GM04503 (cell line): ENCODE data around the gene MMP21.
A peak's percentile ranks its signal among the peaks of the same experiment; 100 is the strongest.

ENCODE experiments used
- DNase-seq: peaks from one replicate; pipeline ENCODE4 v3.0.0-alpha.2; 2012; ENCODE audit warnings: low read depth

The MMP21 gene, protein sequence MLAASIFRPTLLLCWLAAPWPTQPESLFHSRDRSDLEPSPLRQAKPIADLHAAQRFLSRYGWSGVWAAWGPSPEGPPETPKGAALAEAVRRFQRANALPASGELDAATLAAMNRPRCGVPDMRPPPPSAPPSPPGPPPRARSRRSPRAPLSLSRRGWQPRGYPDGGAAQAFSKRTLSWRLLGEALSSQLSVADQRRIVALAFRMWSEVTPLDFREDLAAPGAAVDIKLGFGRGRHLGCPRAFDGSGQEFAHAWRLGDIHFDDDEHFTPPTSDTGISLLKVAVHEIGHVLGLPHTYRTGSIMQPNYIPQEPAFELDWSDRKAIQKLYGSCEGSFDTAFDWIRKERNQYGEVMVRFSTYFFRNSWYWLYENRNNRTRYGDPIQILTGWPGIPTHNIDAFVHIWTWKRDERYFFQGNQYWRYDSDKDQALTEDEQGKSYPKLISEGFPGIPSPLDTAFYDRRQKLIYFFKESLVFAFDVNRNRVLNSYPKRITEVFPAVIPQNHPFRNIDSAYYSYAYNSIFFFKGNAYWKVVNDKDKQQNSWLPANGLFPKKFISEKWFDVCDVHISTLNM

DNA sequence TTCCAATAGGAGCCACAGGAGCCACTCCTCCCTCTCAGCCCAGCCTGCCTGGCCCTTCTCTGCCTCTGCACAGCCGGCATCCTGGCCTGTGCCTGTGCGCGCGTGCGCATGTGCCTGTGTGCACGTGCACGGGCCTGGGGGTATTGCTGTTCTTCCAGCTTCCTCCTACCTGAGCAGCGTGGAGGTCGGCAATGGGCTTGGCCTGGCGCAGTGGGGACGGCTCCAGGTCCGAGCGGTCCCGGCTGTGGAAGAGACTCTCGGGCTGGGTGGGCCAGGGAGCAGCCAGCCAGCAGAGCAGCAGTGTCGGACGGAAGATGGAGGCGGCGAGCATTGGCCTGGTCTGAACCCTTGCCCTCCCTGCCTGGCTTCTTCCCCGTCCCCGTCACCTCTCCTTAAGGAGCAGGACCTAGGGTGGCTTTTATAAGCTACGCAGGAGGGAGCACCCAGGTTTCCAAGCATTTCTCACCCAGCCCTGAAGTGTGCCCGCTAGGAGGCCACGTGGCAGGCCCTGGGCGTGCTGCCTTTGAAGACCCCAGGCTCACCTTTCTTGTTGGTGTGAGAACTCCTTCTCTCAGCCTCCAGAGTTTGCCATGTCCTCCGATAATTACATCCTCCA, at the start of gene MMP21:
Gene MMP21, minus strand, starts transcription at position 331 of the 616 bp plus-strand sequence. Its CDS starts 0 bp downstream, at position 331.
- DNase-seq, result no peak

DNA sequence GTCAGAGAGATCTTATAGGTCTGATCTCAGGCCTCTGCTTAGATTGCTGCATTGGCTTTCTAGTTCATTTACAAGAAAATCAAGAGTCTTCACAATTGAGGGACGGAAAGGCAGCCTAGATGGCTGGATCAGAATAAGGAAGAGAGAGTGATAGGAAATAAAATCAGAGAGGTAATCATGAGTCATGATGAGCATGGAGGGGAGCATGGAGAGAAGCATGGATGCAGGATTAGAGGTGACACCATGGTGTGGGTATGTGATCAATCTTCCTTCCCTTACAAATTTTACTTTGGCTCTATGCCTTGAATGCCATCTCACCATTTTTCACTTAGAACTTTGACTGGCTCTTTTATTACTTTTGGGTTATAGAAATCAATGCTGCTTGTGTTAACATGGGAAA, 49.1 kb upstream of the MMP21 start:
- no peak for DNase-seq

GRCh38 chr10:125823663-125824251, 48.1 kb upstream of the MMP21 start:
- DNase-seq, result no peak

- peak; percentile 39 for DNase-seq
These were observed 47.4 kb upstream of the MMP21 start, which contains the start of the genes BCCIP and UROS for GRCh38 chr10:125822878-125823662. TSS of gene BCCIP (plus strand) at chr10:125823546. CDS start at chr10:125823558, 12 bp downstream. TSS of gene UROS (minus strand) at chr10:125823258. CDS start at chr10:125816499, 6,759 bp downstream.

DNA sequence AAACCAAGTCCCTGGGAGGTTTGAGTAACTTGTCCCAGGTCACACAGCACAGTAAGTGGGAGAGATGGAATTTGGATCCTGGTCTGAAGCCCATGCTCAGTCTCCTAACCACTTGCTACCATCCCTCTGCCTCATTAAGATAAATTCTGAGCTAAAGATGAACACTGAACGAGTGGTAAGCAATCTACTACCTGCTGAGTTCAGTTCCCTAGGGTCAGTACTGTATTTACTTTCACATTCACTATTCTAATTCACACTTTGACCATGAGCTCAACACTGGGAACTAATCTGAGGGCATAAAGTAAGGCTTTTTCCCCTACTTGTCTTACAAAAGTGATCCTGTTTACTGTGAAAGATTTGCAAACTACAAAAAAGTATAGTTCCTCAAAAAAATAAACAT, 45.1 kb upstream of the MMP21 start:
- DNase-seq, result no peak

DNA sequence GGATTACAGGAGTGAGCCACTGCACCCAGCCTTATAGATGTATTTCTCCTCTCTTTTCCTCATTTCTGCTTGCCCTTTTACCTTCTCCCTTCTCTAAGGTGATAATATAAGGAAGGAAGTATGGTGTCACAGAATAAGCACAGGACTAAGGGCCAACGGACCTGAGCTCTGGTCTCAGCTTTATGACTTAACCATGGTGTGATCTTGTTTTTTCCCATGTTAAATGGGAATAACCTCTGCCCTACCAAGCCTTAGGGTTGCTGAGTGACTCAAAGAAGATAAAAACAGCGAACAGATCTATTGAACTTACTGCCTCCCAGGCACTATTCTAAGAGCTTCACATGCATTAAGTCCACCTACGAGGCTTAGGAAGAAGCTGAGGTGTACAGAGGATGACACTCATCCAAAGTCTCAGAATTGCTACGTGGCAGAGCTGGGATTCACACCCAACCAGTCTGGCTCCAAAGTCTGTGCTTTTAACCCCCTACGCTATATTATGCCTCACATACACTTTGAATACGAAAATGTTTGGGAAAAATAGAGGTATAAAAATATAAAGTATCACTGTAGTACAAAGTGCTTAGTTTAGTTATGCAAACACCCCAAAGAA, 41.8 kb upstream of the MMP21 start:
- DNase-seq, result no peak

- no peak for DNase-seq
These were observed 40.9 kb upstream of the MMP21 start for GRCh38 chr10:125816548-125816947.

DNA sequence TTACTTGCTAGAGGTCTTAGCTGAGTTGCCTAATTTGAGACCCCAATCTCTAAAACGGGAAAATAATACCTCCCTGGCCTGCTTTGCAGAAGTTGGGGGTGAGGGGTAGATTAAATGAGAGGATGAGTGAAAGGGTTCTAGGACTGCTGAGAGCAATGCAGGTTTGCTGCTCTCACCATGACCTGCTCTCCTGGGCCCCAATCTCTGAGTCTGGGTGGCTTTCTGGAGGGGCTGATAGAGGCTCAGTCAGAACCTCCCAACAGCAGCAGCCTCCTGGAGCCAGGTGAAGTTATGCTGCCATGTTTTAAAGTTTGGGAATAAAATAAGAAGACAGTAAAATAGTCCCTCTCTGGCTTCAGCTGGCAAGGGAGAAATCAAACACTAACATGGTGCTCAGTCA, 40.1 kb upstream of the MMP21 start:
- DNase-seq, result no peak

DNA sequence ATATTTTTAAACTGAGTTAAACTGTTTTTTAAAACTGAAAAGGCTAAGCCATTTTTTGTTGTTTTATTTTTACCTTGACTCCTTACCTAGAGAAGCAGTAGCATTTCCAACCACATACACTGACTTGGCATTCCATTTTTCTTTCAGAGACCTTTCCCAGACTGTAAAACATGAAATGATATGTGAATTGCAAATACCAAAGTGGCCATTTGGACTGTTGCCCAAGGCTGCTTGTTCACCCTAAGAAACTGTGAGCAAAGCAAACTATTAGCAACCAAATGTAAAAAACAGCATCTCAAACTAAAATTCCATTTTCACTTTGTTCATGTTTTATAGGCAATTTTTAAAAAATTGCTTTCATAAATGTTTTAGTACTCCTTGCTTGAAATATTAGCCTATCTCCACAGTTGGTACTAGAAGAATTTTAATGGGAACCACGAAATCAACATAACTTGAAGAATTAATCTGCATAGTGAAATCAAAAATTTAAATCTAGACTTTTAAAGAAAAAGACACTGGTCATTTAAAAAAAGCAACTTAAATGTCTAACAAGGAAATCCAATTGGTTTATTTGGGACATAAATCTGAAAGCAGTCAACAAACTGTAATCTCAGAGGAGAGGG, 36.6 kb upstream of the MMP21 start:
- DNase-seq, result peak; percentile 49

- peak; percentile 45 for DNase-seq
These were observed 35.6 kb upstream of the MMP21 start for GRCh38 chr10:125811251-125811650.

DNA sequence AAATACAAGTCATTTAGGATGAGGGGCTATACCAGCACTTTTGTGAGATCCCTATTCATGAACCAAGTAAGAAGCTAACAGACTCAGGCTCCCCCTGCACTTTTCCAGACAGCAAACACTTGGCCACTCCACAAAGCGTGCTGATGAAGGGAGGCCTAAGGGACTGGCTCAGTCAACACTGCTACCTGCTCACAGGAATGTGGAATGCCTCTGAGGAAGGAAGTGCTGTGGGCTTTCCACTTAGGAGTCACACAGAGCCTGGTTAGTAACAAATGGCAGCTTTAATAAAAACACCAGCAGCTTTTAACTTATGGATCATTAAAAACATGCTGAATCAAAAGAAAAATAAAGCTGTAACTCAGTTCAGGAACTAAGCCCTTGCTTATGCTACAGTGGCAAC, 32.4 kb upstream of the MMP21 start:
- DNase-seq, result no peak

DNA sequence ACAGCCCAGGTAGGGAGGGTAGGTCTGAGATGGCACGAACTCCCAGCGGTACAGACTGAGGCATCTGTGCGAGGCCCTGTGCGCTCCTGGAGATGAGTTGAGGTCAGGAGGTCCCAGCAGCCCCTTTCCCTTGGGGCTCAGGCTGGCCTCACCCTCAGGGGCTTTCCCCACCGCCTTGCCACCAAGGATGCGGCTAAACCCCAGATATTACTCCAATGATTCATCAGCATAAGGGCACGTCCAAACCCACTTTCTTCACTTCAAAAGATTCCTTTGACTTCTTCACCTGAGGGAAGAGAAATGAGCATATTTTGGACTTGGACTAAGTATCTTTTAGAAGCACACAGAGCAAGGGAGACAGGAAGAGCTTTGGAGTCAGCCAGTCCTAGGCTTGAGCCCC, 27.1 kb upstream of the MMP21 start:
- DNase-seq, result no peak

GRCh38 chr10:125802131-125802530, 26.5 kb upstream of the MMP21 start:
- DNase-seq, result no peak

- no peak for DNase-seq
These were observed 26.0 kb upstream of the MMP21 start for GRCh38 chr10:125801574-125801973.

DNA sequence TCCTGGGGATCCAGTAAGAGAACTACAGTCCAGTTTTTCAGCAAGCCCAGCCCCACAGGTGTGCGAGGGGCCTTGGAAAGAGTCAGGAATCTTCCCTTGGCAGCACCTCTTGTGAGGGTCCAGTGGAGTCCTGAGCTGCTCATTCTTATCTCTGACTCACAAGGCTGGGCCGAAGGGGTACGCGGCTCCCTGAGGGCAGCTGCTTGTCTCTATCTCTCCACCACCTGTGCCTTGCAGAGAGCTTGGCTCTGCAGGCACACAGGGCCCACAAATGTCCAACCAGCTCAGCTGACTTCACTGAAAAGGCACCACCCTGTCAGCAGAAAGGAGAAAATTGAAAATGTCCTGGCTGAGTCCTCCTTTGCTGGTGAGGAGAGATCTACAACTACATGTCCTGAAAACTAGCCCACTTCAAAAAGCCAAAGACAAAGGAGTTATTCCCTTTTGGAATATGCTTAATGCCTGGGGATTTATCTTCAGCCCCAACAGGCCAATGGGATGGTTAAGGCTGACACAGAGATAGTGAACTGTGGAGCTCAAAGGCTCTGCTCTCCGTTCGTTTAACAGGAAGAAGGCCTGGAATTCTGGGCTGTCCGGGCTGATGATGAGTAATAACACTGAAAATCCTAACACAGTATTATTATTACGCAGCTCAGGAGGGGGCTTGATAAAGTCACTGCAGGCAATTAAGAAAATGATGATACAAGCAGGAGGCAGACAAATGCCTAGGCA, 24.0 kb upstream of the MMP21 start:
- no peak for DNase-seq

DNA sequence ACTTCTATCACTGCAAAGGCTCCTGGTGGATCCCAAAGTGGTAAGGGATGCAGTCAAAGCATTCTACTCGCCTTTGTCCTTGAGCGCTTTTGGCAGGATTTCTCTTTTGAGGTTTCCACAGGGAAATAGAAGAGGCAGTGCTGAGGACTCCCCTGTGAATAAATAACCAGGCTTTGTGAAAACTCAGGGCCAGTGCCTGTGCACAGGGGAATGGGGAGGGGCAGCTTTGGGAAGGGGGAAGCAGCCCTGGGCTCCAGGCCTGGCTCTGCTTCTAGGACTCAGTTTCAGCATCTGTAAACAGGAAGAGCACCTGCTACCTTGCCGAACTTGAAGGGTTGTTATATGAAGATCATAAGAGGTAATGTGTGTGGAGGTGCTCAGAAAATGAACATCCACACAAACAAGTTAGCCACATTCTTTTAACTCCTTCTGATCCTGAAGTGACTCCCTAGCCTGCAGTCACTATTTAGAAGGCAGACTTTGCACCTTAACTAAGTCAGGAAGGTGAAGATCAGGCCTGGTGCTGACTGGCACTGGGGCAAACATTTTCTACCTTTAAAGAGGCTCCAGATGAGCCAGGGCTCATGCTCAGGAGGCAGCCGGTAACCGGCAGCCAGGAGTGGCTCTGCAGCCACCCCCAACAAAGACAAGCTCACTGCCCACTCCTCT, 22.5 kb upstream of the MMP21 start:
- no peak for DNase-seq

GRCh38 chr10:125797424-125797823, 21.8 kb upstream of the MMP21 start:
- DNase-seq, result no peak

- no peak for DNase-seq
These were observed 20.1 kb upstream of the MMP21 start for GRCh38 chr10:125795637-125796190.

- no peak for DNase-seq
These were observed 19.5 kb upstream of the MMP21 start for GRCh38 chr10:125795128-125795527.
